GM21360 (cell line): ENCODE measurements around the gene IP6K2.

Source experiments
- ATAC-seq: cut with Tn5 transposase; IDR thresholded peaks from one replicate; pipeline ENCODE4 v1.9.1; 2021; ENCODE audit warnings: mild to moderate bottlenecking, moderate library complexity; ENCODE audit not compliant: unreplicated experiment

The IP6K2 gene

GRCh38 chr3:48692551-48692950, 24.5 kb downstream of the IP6K2 start:
- no peak for ATAC-seq

GRCh38 chr3:48690846-48691458, 26.1 kb downstream of the IP6K2 start:
- ATAC-seq, result no peak

GRCh38 chr3:48689384-48689783, 27.6 kb downstream of the IP6K2 start:
- no peak for ATAC-seq

- no peak for ATAC-seq
These were observed 28.3 kb downstream of the IP6K2 start for GRCh38 chr3:48688737-48689075.

- ATAC-seq, result no peak
These were observed 28.8 kb downstream of the IP6K2 start for GRCh38 chr3:48688032-48688736.

- ATAC-seq, result no peak
These were observed 29.8 kb downstream of the IP6K2 start for GRCh38 chr3:48687220-48687678.

- no peak for ATAC-seq
These were observed 30.3 kb downstream of the IP6K2 start for GRCh38 chr3:48686538-48687219.

- peak; percentile 71 for ATAC-seq
These were observed 31.2 kb downstream of the IP6K2 start, which contains the start of gene NCKIPSD for GRCh38 chr3:48685603-48686511. NCKIPSD (minus strand) TSS chr3:48685915; CDS start chr3:48685807, 108 bp downstream.

GRCh38 chr3:48685293-48685602, 31.8 kb downstream of the IP6K2 start:
- no peak for ATAC-seq

- no peak for ATAC-seq
These were observed 32.4 kb downstream of the IP6K2 start for GRCh38 chr3:48684480-48685143.

GRCh38 chr3:48684054-48684349, 33.0 kb downstream of the IP6K2 start:
- ATAC-seq, result no peak

- no peak for ATAC-seq
These were observed 34.2 kb downstream of the IP6K2 start for GRCh38 chr3:48682786-48683185.

GRCh38 chr3:48681974-48682610, 34.9 kb downstream of the IP6K2 start:
- no peak for ATAC-seq

GRCh38 chr3:48681541-48681880, 35.5 kb downstream of the IP6K2 start:
- no peak for ATAC-seq

- no peak for ATAC-seq
These were observed 36.0 kb downstream of the IP6K2 start for GRCh38 chr3:48680811-48681540.

GRCh38 chr3:48679411-48680391, 37.3 kb downstream of the IP6K2 start:
- ATAC-seq, result no peak

GRCh38 chr3:48678566-48679380, 38.2 kb downstream of the IP6K2 start:
- no peak for ATAC-seq

GRCh38 chr3:48678056-48678455, 39.0 kb downstream of the IP6K2 start:
- no peak for ATAC-seq
